Caki2 (cell line): Measurements from ENCODE around the gene IGFALS. TPM values are rescaled to one million over a fixed set of nuclear protein-coding genes. Genes with fewer than 3 reads are reported as not detected.

ENCODE experiments used
- DNase-seq: peaks from one replicate; pipeline ENCODE4 v3.0.0-alpha.2; 2015; ENCODE audit warnings: low read depth
- in situ Hi-C: cut with HindIII; loops from 2 replicates; pipeline ENCODE4 v1.10.0; 2016; ENCODE audit warnings: low sequenced_read_pairs, low pct_unique_long_range_greater_than_20kb, mixed read lengths
- total RNA-seq: library from RNA; depleted of rRNA; stranded (reverse); fragments of >200 nt; shearing (Covaris generic); gene quantifications from 2 replicates; pipeline ENCODE4 v1.2.3, GENCODE V29; 2014; ENCODE audit warnings: low replicate concordance

Gene IGFALS
- total RNA-seq, 1 experiment from 2014 or later, result not detected

DNA sequence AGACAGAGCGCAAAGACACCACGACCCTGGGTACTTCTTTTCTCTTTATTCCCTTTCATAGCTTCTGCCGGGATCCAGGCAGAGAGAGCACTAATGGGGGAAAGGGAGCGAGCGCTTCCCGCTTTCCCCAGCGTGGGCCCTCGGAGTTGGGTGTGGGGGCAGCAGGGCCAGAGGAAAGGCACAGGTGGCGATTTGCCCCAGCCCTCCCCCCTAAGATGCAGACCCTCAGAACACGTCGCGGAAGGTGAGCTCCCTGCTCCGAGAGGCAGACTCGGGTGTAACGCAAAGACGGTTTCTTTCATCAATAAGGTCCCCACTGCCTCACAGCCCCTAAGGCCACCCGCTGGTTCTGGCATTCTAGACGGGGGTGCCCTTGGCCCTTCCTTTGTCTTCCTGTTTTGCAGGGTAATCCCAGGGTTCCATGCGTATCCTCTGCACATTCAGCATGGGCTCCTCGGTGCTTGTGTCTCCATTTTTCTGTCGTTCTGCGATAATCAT lies 21.6 kb downstream of the IGFALS start:
- in situ Hi-C loops, result no loop called here
- DNase-seq, result no peak

DNA sequence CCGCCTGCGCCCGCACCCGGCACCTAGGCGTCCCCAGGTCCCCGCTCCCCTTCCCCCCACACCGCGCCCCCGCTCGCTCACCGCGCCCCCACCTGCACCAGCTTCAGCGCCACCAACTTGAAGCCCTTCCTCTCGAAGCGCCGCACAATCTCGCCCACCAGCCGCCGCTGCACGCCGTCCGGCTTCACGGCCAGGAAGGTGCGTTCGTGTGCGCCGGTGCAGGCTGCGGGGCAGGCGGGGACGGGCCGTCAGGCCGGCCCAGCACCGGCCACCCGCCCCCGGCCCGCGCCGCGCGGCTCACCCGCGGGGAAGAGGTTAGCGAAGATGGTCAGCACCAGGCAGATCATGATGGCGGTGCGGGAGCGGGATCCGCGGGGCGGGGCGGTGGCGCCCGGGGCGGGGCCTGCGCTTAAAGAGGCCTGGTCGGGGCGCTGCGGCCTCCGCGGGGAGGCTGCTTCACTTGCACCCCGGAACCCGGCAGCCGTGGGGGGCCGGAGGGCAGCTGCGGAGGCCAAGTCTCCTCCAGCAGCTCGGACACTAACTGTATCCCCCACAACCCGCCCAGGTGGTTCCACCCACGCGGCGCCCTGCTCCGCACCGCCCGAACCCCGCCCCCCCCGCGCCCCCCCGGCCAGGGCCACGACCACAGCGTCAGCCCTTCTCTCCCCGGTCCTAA lies 22.2 kb downstream of the IGFALS start, which contains the start of gene NME3:
Gene NME3, minus strand, starts transcription at position 356 of the 676 bp plus-strand sequence. Its CDS starts 9 bp downstream, at position 347.
- peak; percentile 75 for DNase-seq
- in situ Hi-C loops, result no loop called here

DNA sequence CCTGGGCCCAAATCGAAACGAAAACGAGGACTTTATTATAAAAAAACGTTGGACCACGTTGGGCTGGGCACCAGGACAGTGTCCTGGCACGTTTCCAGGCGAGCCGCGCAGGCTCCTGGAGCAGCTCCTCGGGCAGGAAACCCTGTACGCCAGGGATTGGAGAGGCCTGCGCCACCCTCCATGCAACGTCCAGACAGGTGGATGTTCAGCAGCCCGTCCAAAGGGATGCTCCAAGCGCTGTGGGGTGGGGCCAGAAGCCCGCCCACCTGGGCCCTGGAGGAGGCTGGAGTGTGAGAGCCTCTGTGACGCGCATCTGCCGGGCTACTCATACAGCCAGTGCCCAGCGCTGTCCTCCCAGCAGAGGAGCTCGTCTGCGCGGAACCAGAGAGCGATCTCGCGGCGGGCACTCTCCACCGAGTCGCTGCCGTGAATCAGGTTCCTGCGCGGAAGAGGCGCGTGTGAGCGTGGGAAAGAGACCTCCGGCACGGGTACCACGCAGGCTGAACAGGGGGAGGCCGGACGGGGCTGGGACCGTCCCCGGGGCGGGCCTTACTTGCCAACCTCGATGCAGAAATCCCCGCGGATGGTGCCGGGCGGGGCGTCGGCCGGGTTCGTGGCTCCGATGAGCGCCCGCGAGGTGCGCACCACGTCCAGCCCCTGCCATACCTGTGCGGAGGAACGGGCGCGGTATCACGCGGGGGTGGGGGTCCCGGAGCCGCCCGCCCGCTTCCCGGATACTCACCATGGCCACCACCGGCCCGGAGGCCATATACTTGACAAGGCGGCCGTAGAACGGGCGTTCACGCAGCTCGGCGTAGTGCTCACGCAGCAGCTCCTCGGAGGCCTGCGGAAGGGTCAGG lies 22.9 kb downstream of the IGFALS start:
- in situ Hi-C loops, result no loop called here
- peak; percentile 75 for DNase-seq

DNA sequence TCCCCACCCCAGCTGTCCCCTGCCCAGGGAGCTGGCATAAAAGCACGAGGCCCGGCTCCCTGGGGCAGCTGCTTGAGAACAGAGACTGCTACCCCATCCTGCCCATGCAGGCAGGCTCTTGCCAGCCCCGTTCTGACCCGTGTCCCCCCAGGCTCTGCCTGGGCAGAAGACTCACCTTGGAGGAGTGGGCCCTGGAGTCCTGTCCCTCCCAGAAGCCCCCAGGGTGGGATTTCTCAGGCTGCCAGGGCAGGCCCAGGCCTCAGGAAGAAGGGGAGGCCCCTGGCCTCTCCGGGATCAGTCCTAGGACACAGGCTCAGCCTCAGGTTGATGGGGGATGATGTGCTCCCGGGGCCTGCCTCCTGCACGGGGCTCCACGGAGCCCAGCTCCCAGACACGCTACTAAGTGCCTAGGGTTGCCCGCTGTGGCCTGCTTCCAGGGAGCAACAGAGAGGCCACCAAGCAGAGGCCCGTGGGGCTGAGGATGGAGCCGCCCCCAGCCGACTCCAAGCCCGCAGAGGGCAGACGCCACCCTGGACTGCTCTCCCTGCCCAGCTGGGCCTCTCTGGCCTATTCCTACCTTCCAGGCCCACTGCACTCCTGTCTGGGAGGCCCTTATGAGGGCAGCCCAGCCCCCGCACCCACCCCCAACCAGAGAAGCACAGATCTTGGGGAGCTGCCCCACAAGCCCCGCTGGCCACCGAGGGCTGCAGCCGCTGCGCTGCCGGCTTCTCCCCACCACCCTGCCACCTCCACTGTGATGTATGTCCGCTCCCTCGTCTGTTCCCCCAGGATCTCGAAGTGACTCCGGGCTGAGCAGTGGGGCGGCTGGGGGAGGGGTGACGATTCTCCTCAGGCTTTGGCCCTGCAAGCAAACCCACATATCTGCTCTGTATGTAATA lies 23.9 kb downstream of the IGFALS start:
- DNase-seq, result no peak
- in situ Hi-C loops, result no loop called here

DNA sequence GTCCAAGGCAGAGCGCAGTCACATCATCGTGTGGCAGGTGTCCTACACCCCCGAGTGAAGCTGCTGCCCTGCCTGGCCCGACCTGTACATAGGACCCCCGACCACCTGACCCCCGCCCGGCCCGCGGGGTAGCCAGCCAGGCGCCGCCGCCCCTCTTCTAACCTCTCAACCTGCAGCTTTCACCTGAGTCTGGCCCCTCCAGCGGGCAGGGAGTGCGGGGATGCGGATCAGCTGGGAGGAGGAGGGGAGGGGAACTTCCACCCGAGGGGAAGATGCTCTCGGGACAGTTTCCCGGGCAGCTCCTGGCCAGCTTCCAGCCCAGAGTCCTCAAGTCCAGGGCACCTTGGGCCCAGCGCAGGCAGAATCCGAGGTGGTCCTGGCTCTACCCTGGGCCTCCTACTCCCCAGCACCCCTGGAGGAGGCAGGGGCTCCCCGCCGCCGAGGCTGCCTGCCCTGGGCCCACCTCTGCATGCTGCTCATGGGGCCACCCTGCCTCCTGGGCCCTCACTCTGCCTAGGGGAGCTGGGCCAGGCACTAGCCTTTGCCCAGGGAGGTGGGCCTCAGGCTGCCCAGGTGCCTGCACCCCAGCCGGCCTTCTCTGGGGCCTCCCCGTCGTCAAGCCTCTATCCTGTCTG lies 24.6 kb downstream of the IGFALS start:
- no peak for DNase-seq
- in situ Hi-C loops, result no loop called here

DNA sequence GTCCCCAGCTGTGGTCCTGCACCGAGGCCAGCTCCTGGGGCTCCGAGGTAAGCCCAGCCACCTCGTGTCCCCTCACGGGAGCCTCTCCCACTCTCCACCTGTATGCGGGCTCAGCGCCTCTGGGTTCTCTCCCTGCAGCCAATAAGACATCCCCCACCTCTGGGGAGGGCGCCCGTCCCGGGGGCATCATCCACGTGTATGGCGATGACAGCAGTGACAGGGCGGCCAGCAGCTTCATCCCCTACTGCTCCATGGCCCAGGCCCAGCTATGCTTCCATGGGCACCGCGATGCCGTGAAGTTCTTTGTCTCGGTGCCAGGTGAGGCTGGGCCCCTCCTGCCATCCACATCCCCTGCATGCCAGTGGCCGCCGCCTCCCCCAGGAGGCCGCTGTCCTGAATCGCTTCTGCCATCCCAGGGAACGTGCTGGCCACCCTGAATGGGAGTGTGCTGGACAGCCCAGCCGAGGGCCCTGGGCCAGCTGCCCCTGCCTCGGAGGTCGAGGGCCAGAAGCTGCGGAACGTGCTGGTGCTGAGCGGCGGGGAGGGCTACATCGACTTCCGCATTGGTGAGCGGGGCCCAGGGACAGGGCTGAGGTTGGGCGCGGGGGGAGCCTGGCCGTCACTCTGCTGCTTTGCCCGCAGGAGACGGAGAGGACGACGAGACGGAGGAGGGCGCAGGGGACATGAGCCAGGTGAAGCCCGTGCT lies 25.3 kb downstream of the IGFALS start:
- in situ Hi-C loops, result no loop called here
- DNase-seq, result no peak

DNA sequence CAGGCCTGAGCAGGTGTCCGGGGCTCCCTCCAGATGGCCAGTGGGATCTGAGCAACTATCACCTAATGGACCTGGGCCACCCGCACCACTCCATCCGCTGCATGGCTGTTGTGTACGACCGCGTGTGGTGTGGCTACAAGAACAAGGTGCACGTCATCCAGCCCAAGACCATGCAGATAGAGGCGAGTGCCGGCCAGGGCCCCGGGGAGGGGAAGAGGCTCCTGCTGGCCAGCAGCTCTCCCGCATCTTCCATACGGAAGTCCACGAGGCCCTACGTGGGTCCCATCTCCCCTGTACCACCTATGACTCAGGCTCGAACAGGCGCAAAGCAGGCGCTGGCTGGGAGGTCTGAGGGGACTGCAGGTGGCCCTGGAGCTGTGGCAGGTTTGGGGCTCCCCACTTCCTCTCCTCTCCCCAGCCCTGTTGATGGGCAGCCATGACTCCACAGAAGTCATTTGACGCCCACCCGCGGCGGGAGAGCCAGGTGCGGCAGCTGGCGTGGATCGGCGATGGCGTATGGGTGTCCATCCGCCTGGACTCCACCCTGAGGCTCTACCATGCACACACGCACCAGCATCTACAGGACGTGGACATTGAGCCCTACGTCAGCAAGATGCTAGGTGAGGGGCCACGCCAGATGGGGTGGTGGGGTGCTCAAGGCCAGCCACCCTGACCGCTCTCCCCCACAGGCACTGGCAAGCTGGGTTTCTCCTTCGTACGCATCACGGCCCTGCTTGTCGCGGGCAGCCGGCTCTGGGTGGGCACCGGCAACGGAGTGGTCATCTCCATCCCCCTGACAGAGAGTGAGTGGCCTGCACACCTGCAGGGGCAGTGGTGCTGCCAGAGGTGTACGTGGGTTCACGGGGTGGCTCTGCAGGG lies 26.1 kb downstream of the IGFALS start:
- DNase-seq, result no peak
- in situ Hi-C loops, result no loop called here

DNA sequence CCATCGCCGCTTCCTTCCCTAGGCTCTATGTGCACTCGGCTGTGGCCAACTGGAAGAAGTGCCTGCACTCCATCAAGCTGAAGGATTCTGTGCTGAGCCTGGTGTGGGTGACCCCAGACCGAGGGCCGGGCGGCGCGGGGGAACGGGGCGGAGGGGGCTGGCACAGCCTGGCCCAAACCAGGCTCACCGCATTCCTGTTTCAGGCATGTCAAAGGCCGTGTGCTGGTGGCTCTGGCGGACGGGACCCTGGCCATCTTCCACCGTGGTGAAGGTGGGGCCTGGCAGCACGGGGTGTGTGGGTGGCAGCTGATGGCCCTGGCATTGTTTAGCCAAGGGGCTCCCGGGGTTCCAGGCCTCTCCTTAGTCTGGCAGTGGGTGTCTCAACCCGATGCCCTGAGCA lies 26.8 kb downstream of the IGFALS start:
- no peak for DNase-seq
- in situ Hi-C loops, result no loop called here

DNA sequence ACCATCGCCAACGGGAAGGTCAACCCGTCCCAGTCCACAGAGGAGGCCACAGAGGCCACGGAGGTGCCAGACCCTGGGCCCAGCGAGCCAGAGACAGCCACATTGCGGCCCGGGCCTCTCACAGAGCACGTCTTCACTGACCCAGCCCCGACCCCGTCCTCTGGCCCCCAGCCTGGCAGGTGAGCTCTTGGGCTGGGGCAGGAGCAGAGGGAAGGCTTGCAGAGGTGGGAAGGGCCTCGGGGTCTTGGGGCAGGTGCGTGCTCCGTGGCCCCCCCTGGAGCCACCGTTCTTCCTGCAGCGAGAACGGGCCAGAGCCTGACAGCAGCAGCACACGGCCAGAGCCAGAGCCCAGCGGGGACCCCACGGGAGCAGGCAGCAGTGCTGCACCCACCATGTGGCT lies 27.3 kb downstream of the IGFALS start:
- DNase-seq, result no peak
- in situ Hi-C loops, result no loop called here

DNA sequence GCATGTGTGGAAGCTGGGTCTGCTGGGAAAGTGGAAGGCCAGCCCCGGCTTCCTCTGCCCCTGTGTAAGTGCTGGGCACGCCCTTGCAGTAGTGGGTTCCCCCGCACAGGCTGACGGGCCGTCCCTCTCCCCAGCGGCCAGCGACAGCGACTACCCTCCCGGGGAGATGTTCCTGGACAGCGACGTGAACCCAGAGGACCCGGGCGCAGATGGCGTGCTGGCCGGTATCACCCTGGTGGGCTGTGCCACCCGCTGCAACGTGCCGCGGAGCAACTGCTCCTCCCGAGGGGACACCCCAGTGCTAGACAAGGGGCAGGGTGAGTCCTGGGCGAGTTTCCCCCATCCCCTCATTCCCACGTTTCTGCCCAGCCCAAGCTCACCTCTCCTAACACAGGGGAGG lies 27.7 kb downstream of the IGFALS start:
- in situ Hi-C loops, result no loop called here
- DNase-seq, result no peak

DNA sequence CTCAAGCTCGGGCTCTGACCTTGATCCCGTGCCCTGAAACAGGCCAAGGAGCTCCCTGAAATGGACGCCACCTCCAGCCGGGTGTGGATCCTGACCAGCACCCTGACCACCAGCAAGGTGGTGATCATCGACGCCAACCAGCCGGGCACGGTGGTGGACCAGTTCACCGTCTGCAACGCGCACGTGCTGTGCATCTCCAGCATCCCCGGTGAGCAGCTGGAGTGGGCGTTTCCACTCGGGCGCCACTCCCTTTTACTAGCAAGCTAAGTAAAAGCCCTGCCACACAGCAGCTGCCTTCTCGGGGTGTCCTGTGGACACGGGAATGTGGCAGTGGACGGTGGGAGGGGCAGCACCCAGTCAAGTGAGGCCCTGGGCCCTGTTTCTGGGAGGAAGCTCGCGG lies 28.5 kb downstream of the IGFALS start:
- in situ Hi-C loops, result no loop called here

DNA sequence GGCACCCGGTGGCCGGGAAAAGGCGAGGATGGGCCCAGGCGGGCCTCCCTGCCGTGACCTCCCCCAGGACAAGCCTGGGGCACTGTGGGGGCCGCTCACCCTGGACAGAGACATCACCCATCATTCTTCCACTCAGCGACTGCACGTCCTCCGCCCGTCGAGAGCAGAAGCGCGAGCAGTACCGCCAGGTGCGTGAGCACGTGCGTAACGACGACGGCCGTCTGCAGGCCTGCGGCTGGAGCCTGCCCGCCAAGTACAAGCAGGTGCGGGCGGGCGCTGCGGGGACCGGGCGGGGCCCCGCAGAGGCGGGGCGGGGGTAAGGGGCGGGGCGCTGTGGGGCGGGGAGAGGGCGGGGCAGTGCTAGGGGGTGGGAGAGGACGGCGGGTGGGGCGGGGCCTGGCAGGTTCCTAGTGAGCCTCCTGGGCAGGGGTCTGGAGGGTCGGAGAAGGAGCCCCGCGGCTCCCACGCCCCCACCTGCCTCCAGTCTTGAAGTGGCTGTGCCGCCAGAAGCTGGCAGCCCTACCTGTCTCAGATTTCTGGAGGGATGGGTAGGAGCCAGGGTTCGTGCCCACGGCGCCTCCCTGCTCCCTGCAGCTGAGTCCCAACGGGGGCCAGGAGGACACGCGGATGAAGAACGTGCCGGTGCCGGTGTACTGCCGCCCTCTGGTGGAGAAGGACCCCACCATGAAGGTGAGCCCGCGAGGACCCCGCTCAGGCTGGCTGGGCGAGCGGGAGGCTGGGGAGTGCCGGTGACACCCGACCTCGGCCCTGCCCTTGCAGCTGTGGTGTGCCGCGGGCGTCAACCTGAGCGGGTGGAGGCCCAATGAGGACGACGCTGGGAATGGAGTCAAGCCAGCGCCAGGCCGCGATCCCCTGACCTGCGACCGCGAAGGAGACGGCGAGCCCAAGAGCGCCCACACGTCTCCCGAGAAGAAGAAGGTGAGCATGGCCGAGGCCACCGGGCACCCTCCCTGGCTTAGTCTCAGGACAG lies 29.7 kb downstream of the IGFALS start:
- DNase-seq, result no peak
- in situ Hi-C loops, result no loop called here

More for the DNA sequence above, 28.5 kb downstream of the IGFALS start:
- no peak for DNase-seq

DNA sequence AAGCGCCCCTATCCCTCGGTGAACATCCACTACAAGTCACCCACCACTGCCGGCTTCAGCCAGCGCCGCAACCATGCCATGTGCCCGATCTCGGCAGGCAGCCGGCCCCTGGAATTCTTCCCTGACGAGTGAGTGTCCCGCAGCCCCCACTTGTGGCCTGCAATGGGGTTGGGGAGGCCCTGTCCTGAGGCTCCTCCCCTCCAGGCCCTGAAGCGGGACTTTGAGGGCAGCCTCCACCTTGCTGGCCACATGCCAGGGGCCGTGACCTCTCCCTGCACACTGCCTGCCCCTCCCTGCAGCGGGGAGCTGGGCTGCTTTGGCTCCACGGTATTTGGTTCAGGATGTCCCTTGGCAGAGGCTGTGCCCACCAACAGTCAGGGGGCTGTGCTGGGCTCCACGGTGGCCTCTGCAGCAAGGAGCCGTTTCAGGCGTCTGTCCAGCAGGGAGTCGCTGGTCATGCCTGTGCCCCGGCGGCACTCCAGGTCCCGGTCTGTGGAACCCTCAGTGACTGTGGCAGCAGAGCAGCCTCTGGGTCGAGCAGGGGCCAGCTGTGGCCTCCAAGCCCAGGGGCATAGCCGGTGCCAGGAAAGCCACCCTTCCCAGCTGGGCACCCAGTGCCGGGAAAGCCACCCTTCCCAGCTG lies 30.5 kb downstream of the IGFALS start:
- DNase-seq, result no peak
- in situ Hi-C loops, result no loop called here

DNA sequence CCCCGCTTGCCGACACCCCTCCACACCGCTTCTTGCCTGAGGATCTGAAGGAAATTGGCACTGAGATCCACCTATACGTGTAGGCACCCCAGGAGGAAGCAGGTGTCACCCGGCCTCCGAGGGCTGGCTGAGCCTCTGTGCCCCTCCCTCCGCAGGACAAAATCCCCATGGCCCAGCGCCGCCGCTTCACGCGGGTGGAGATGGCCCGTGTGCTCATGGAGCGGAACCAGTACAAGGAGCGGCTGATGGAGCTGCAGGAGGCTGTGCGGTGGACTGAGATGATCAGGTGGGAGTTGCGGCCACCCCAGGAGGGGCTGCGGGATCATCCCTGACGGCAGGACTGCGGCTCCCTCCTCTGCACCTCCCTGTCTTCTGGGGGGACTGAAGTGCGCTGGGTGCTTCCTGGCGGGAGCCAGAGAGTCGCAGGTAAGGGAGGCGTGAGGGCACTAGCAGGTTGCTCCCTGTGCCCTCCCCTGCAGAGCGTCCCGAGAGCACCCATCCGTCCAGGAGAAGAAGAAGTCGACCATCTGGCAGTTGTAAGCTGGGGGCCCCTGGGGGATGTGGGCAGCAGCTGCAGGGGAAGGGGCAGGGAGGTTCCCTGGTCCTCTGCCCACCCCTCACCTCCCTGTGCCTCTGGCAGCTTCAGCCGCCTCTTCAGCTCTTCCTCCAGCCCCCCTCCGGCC lies 31.2 kb downstream of the IGFALS start:
- DNase-seq, result no peak
- in situ Hi-C loops, result no loop called here

DNA sequence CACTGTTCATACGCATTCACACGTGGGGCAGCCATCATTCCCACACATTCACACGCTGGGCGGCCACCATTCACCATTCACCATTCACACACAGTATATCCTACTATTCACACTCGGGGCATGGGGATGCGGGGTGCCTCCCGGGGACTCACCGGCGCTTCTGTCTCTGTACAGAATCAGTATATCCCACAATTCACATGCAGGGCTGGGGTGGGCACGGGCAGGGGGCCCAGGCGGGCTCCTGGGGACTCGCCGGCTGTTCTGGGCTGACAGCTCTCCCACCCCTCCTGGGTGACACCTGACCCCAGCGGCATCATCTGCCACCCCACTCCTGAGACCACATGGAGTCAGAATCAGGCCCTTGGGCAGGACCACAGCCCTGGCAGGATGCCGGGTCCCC lies 31.8 kb downstream of the IGFALS start:
- in situ Hi-C loops, result no loop called here
- no peak for DNase-seq
